Small intestine (tissue), 7 donors: ENCODE results near the gene MRFAP1L1. TPM values are rescaled to one million over a fixed set of nuclear protein-coding genes. Genes with fewer than 3 reads are reported as not detected.
"Not testable (repeated sequence)": the region's sequence is repeated elsewhere in the genome, so short reads cannot be mapped to it uniquely, and the experiment has no call there.

Experiments used
- DNase-seq, 2 donors: peaks; one replicate each; pipeline versions ENCODE4 v3.0.0 to v3.0.0-alpha.2; 2013
- FAIRE-seq: peaks from 2 replicates; lab custom pipeline; 2012; peaks lifted over from hg19 to GRCh38; lab: Jason Lieb, UNC
- H3K27ac ChIP-seq, 3 donors: one replicate each; pipeline ENCODE4 v1.5.1; 2013; ENCODE audit warnings: low read length in 2 of 3, mild to moderate bottlenecking in 2 of 3, control low read depth in 1 of 3, inconsistent platforms in 1 of 3, low read depth in 1 of 3, moderate library complexity in 1 of 3
- H3K27me3 ChIP-seq, 3 donors: one replicate each; pipeline ENCODE4 v1.6.1; 2013; ENCODE audit warnings: low read length in 3 of 3, inconsistent platforms in 1 of 3; ENCODE audit not compliant: control insufficient read depth in 3 of 3, insufficient read depth in 3 of 3
- H3K36me3 ChIP-seq, 3 donors: one replicate each; pipeline ENCODE4 v1.6.1; 2013; ENCODE audit warnings: low read length in 3 of 3, inconsistent platforms in 1 of 3, low read depth in 1 of 3, mild to moderate bottlenecking in 1 of 3, moderate library complexity in 1 of 3; ENCODE audit not compliant: control insufficient read depth in 3 of 3, insufficient read depth in 2 of 3
- H3K4me1 ChIP-seq, 3 donors: one replicate each; pipeline ENCODE4 v1.6.1; 2013; ENCODE audit warnings: low read length in 2 of 3, inconsistent platforms in 1 of 3, low read depth in 1 of 3, mild to moderate bottlenecking in 1 of 3, moderate library complexity in 1 of 3; ENCODE audit not compliant: control insufficient read depth in 3 of 3, insufficient read depth in 2 of 3
- H3K4me3 ChIP-seq, 3 donors: one replicate each; pipeline ENCODE4 v1.5.1; 2013; ENCODE audit warnings: low read length in 3 of 3, control low read depth in 1 of 3, inconsistent platforms in 1 of 3, low read depth in 1 of 3, mild to moderate bottlenecking in 1 of 3, moderate library complexity in 1 of 3
- H3K9me3 ChIP-seq, 2 donors: one replicate each; pipeline ENCODE4 v1.6.1; 2013; ENCODE audit warnings: low read depth in 1 of 2, low read length in 1 of 2; ENCODE audit not compliant: control insufficient read depth in 2 of 2, insufficient read depth in 1 of 2
- WGBS, 3 donors: extraction: QIAGEN DNeasy Blood & Tissue Kit; methylation state at CpG; one replicate each; pipeline ENCODE4 v1.1.7; 2013; 5-methylcytosine and 5-hydroxymethylcytosine counted together
- polyA plus RNA-seq, 4 donors: library from polyadenylated mRNA; stranded (reverse) in 3 of 4; unstranded in 1 of 4; fragments of 200-250 nt in 3 of 4; fragments of 120-200 nt in 1 of 4; gene quantifications; one replicate each; pipeline versions ENCODE4 v1.2.1 to v1.2.3, GENCODE V29; 2013
- donor health status: healthy with polysubstance abuse.
- donor health status: control.
- donor health status: control.
- donor health status: Bipolar disorder and iron deficiency.
- donor health status: healthy.

MRFAP1L1 gene
- polyA plus RNA-seq, 4 donors = 36.0 to 58.5 (median 45.2) TPM

- 89 to 96% (median 95%) methylated on average over 6 of the region's 6 CpGs for WGBS, 3 donors
- FAIRE-seq = no peak
- no peak overlapping the region for H3K27ac ChIP-seq
- H3K4me1 ChIP-seq = no peaks in the 10 kb centered on the region
- no peaks in the 10 kb centered on the region for H3K36me3 ChIP-seq
- no peaks in the 10 kb centered on the region for H3K27me3 ChIP-seq
- DNase-seq = no peak
- H3K4me3 ChIP-seq = no peak overlapping the region
- H3K9me3 ChIP-seq = no peaks in the 10 kb centered on the region
Observed at GRCh38 chr4:6731780-6732179, 22.1 kb upstream of the MRFAP1L1 start.

- no peaks in the 10 kb centered on the region for H3K36me3 ChIP-seq
- FAIRE-seq = no peak
- 85 to 95% (median 94%) methylated on average over 8 of the region's 8 CpGs for WGBS, 3 donors
Observed at GRCh38 chr4:6731318-6731675, 21.6 kb upstream of the MRFAP1L1 start.

GRCh38 chr4:6730603-6731317 is 21.1 kb upstream of the MRFAP1L1 start:
- H3K27me3 ChIP-seq = no peaks in the 10 kb centered on the region
- 71 to 75% (median 75%) methylated on average over 19 to 20 of the region's 20 CpGs for WGBS, 3 donors
- no peaks in the 10 kb centered on the region for H3K9me3 ChIP-seq
- no peaks in the 10 kb centered on the region for H3K36me3 ChIP-seq
- H3K4me1 ChIP-seq = no peaks in the 10 kb centered on the region
- FAIRE-seq (no peak), DNase-seq (no peak)
- H3K27ac ChIP-seq = no peak overlapping the region
- no peak overlapping the region for H3K4me3 ChIP-seq

More at GRCh38 chr4:6731318-6731675, 21.6 kb upstream of the MRFAP1L1 start:
- H3K4me3 ChIP-seq = no peak overlapping the region
- no peaks in the 10 kb centered on the region for H3K4me1 ChIP-seq
- no peaks in the 10 kb centered on the region for H3K9me3 ChIP-seq
- no peak overlapping the region for H3K27ac ChIP-seq
- DNase-seq = no peak
- H3K27me3 ChIP-seq = no peaks in the 10 kb centered on the region

- Histone ChIP-seq H3K9me3 (no peaks in the 10 kb centered on the region), H3K27ac (no peak overlapping the region), H3K4me3 (no peak overlapping the region), H3K27me3 (no peaks in the 10 kb centered on the region), H3K4me1 (no peaks in the 10 kb centered on the region), H3K36me3 (no peaks in the 10 kb centered on the region)
- 83 to 89% (median 86%) methylated on average over 15 of the region's 15 CpGs for WGBS, 3 donors
- DNase-seq = no peak
- FAIRE-seq = no peak
Observed at GRCh38 chr4:6728320-6729029, 18.8 kb upstream of the MRFAP1L1 start.

- Histone ChIP-seq H3K27ac (no peak overlapping the region), H3K4me3 (no peak overlapping the region), H3K4me1 (no peaks in the 10 kb centered on the region), H3K27me3 (no peaks in the 10 kb centered on the region), H3K36me3 (no peaks in the 10 kb centered on the region), H3K9me3 (no peaks in the 10 kb centered on the region)
- DNase-seq (no peak), FAIRE-seq (no peak)
- 71 to 88% (median 78%) methylated on average over 3 of the region's 3 CpGs for WGBS, 3 donors
Observed at GRCh38 chr4:6727943-6728250, 18.2 kb upstream of the MRFAP1L1 start.

- no peaks in the 10 kb centered on the region for H3K36me3 ChIP-seq
- DNase-seq (no peak), FAIRE-seq (no peak)
- no peak overlapping the region for H3K27ac ChIP-seq
- H3K4me3 ChIP-seq = no peak overlapping the region
- H3K4me1 ChIP-seq = no peaks in the 10 kb centered on the region
- WGBS, 3 donors = 79 to 83% (median 80%) methylated on average over 29 to 30 of the region's 31 CpGs
- no peaks in the 10 kb centered on the region for H3K9me3 ChIP-seq
- H3K27me3 ChIP-seq = no peaks in the 10 kb centered on the region
Observed at GRCh38 chr4:6727081-6727942, 17.6 kb upstream of the MRFAP1L1 start.

GRCh38 chr4:6725427-6725961 is 15.8 kb upstream of the MRFAP1L1 start:
- not testable (repeated sequence) for H3K27me3 ChIP-seq, H3K4me3 ChIP-seq, FAIRE-seq, H3K36me3 ChIP-seq, H3K9me3 ChIP-seq, DNase-seq, H3K27ac ChIP-seq, H3K4me1 ChIP-seq
- WGBS, 3 donors = 93 to 95% (median 93%) methylated on average over 15 to 16 of the region's 16 CpGs

- Histone ChIP-seq H3K4me3 (no peak overlapping the region), H3K9me3 (no peaks in the 10 kb centered on the region), H3K27me3 (no peaks in the 10 kb centered on the region), H3K4me1 (peaks cover 0 to 6% (median 0%) of the 10 kb centered on the region in 3 donors), H3K36me3 (no peaks in the 10 kb centered on the region), H3K27ac (no peak overlapping the region)
- WGBS, 3 donors = 78 to 87% (median 80%) methylated on average over 19 to 21 of the region's 21 CpGs
- DNase-seq (no peak), FAIRE-seq (no peak)
Observed at GRCh38 chr4:6724421-6725111, 14.9 kb upstream of the MRFAP1L1 start.
